Aorta (tissue), 5 donors: Measurements from ENCODE around the gene PRPH2. TPM values are rescaled to one million over a fixed set of nuclear protein-coding genes. Genes with fewer than 3 reads are reported as not detected.
"Not testable (repeated sequence)": the region's sequence is repeated elsewhere in the genome, so short reads cannot be mapped to it uniquely, and the experiment has no call there.

Source experiments
- ATAC-seq: fragments of 200-7000 bp; cut with Tn5 transposase; one replicate; pipeline ENCODE4 v1.9.1; 2022; ENCODE audit warnings: moderate library complexity; ENCODE audit not compliant: low FRiP score
- DNase-seq, 2 donors: peaks; one replicate each; pipeline ENCODE4 v3.0.0-alpha.2; 2020
- H3K27ac ChIP-seq, 2 donors: one replicate each; pipeline ENCODE4 v1.5.1; 2013; ENCODE audit warnings: low read length in 2 of 2, mild to moderate bottlenecking in 2 of 2, moderate library complexity in 2 of 2, control low read depth in 1 of 2, inconsistent platforms in 1 of 2, low read depth in 1 of 2
- H3K27me3 ChIP-seq, 2 donors: one replicate each; pipeline ENCODE4 v1.6.1; 2013; ENCODE audit warnings: control low read depth in 1 of 2, low read length in 1 of 2, mild to moderate bottlenecking in 1 of 2, moderate library complexity in 1 of 2; ENCODE audit not compliant: insufficient read depth in 2 of 2, control insufficient read depth in 1 of 2
- H3K36me3 ChIP-seq, 2 donors: one replicate each; pipeline ENCODE4 v1.6.1; 2013; ENCODE audit warnings: control low read depth in 1 of 2, low read length in 1 of 2, mild to moderate bottlenecking in 1 of 2; ENCODE audit not compliant: insufficient read depth in 2 of 2, control insufficient read depth in 1 of 2
- H3K4me1 ChIP-seq, 2 donors: one replicate each; pipeline ENCODE4 v1.6.1; 2013; ENCODE audit warnings: low read length in 2 of 2, control low read depth in 1 of 2, mild to moderate bottlenecking in 1 of 2, moderate library complexity in 1 of 2; ENCODE audit not compliant: insufficient read depth in 2 of 2, control insufficient read depth in 1 of 2
- H3K4me3 ChIP-seq, 2 donors: one replicate each; pipeline ENCODE4 v1.5.1; 2013; ENCODE audit warnings: low read length in 2 of 2, control low read depth in 1 of 2, mild to moderate bottlenecking in 1 of 2
- H3K9me3 ChIP-seq: one replicate; pipeline ENCODE4 v1.6.1; 2013; ENCODE audit warnings: mild to moderate bottlenecking, low read length; ENCODE audit not compliant: control insufficient read depth
- WGBS, 2 donors: extraction: QIAGEN DNeasy Blood & Tissue Kit; methylation state at CpG; one replicate each; pipeline ENCODE4 v1.1.7; 2013; 5-methylcytosine and 5-hydroxymethylcytosine counted together
- intact Hi-C, 2 donors: fragments of 100-400 bp; cut with DNase I; formaldehyde crosslinking; loops; one replicate each; pipeline versions ENCODE4 v1.14.2 to v1.15.0; 2022
- polyA plus RNA-seq, 2 donors: library from polyadenylated mRNA; stranded (reverse); fragments of 200-250 nt; gene quantifications; one replicate each; pipeline ENCODE4 v1.2.3, GENCODE V29; 2013
- total RNA-seq, 2 donors: library from RNA; stranded (reverse); fragmentation: NEBNext Ultra II Directional; extraction: Animal tissue kit (Norgen Biotek cat#: 25700); gene quantifications; one replicate each; pipeline ENCODE4 v1.2.1, GENCODE V29; 2021
- donor health status: healthy with polysubstance abuse.
- donor health status: Bipolar disorder and iron deficiency.
- donor health status: DM: no; HTN: no; CAD: no.
- donor health status: DM: no; HTN: no; CAD: no.
- donor health status: DM: yes; HTN: yes; CAD: no.

The PRPH2 gene
- total and polyA plus RNA-seq, 4 donors, result 0.72 to 2.8 (median 1.4) TPM; not detected in 1

DNA sequence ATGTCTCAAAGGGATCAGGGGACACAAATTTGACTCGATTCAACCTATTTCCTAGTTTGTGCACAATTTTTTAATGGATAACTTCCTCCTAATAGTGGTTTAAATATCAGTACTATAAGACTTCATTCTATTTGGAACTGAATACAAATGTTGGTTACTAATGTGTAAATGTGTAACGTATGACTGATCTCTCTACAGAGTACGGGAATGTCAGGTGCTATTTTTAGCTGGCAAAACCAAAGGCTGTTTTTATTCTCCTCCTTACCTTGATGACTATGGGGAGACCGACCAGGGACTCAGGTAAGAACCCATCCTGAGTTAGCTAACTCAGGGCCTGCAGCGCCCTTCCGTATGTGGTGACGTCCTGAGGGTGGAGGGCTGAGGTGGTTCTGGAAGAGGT is 33.0 kb downstream of the PRPH2 start:
- intact Hi-C loops, result no loop called here
- H3K4me1 ChIP-seq, result no peaks in the 10 kb centered on the region
- peaks cover 0 to 10% of the 10 kb centered on the region in 2 donors for H3K36me3 ChIP-seq
- DNase-seq (no peak), ATAC-seq (no peak)
- 72 to 74% methylated on average over 7 of the region's 7 CpGs for WGBS, 2 donors
- peak overlapping the region in 1 of 2 donors; percentile 59 for H3K27ac ChIP-seq
- no peak overlapping the region for H3K4me3 ChIP-seq
- H3K27me3 ChIP-seq, result no peaks in the 10 kb centered on the region
- no peaks in the 10 kb centered on the region for H3K9me3 ChIP-seq

DNA sequence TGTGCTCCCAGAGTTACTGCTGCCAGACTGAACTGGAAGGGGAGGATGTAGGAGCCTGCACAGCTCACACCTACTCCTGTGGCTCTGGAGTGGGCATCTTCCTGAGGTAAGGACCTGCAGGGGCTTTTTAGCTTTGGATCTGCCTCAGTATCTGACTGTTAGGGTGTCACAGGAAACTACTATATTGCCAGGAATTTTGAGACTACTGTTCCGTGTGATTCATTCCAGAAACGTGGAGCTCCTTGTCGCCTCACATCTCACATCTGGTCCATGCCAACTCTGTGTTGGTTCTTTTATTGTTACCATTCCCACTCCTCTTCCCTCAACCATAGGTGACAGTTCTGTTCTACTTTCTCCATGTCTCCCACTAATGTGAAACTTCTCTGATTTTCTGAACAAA is 34.1 kb downstream of the PRPH2 start:
- no peaks in the 10 kb centered on the region for H3K9me3 ChIP-seq
- H3K36me3 ChIP-seq, result peaks cover 0 to 10% of the 10 kb centered on the region in 2 donors
- no peak overlapping the region for H3K4me3 ChIP-seq
- intact Hi-C loops, result no loop called here
- no peak overlapping the region for H3K27ac ChIP-seq
- H3K27me3 ChIP-seq, result no peaks in the 10 kb centered on the region
- DNase-seq (no peak), ATAC-seq (no peak)
- 38 to 42% methylated on average over 3 of the region's 3 CpGs for WGBS, 2 donors
- no peaks in the 10 kb centered on the region for H3K4me1 ChIP-seq

DNA sequence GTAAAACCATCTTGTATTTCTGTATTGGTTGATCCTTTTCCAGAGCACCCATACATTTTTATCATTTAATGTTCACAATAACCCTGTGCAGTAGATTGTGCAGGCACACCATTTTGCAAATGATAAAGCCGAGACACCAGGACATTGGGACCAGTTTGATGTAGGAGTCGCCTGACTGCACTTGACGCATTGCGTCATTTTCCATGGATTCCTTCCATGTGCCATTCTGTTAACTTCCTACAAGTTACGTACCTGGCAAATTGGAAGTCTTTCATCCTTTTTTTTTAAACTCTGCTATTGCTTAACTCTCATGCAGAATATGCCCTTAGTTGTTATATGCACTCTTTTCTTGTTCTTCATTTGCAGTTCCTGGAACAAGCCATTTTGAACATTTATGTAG is 43.0 kb downstream of the PRPH2 start:
- no peak for ATAC-seq

DNA sequence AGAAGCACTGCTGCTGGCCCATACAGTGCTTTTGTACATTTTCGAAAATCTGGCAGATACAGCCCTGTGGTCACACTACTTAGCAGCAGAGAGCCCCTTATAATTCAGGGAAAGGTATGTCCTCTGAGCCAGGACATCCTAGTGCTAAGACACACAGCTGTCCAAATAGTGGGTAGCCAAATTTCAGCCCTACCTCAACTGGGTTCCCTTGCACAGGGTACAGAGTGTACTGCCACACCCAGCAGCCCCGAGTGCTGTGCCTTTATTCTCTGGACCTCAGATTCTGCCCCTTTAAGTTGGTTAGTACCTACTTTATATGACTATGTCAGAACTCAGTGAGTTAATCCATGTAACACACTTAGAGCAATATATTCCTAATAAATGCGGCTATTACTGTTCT is 47.6 kb downstream of the PRPH2 start:
- 86 to 88% methylated on average over 3 of the region's 3 CpGs for WGBS, 2 donors
- peaks cover 12% of the 10 kb centered on the region in 2 donors for H3K36me3 ChIP-seq

More for the DNA sequence above, 43.0 kb downstream of the PRPH2 start:
- Histone ChIP-seq H3K27ac (no peak overlapping the region), H3K4me1 (no peaks in the 10 kb centered on the region), H3K4me3 (no peak overlapping the region), H3K9me3 (no peaks in the 10 kb centered on the region), H3K36me3 (peaks cover 5% of the 10 kb centered on the region in 2 donors), H3K27me3 (no peaks in the 10 kb centered on the region)
- intact Hi-C loops, result no loop called here
- DNase-seq, result no peak
- 87 to 89% methylated on average over 5 of the region's 5 CpGs for WGBS, 2 donors

DNA sequence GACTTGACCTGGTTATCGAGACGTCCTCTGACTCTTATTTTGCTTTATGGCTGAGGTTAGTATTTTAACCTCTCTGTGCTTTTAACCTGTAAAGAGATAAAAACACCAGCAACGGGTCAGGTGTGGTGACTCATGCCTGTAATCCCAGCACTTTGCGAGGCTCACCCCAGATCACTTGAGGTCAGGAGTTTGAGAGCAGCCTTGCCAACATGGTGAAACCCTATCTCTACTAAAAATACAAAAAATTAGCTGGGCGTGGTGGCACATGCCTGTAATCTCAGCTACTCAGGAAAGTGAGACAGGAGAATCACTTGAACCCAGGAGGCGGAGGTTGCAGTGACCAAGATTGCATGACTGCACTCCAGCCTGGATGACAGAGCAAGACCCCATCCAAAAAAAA is 48.0 kb downstream of the PRPH2 start:
- H3K36me3 ChIP-seq, result peaks cover 12 to 16% of the 10 kb centered on the region in 2 donors
- H3K27me3 ChIP-seq, H3K27ac ChIP-seq, ATAC-seq, H3K4me1 ChIP-seq, DNase-seq, intact Hi-C loops, H3K9me3 ChIP-seq, H3K4me3 ChIP-seq: not testable (repeated sequence)
- 84% methylated on average over 6 of the region's 6 CpGs for WGBS, 2 donors

More for the DNA sequence above, 47.6 kb downstream of the PRPH2 start:
- Histone ChIP-seq H3K4me1 (no peaks in the 10 kb centered on the region), H3K9me3 (no peaks in the 10 kb centered on the region), H3K4me3 (no peak overlapping the region), H3K27ac (no peak overlapping the region), H3K27me3 (no peaks in the 10 kb centered on the region)
- DNase-seq, result no peak
- intact Hi-C loops, result no loop called here
- no peak for ATAC-seq

DNA sequence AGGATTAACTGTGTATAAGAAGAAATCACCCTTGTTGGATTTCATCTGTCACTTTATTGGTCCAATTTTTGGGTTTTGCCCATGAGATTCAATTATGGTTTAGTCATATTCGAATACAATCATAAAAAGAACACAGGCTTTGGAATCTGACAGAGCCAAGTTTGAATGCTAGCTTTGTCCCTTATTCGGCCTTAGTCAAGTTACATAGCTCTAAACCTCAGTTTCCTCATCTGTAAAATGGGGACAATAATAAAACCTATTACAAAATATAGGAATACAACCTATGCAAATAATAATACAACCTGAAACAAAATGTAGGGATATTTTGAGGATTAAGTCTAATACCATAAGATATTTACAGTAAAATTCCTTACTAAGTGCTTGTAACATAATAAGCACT is 57.7 kb downstream of the PRPH2 start:
- WGBS, 2 donors, result 90 to 92% methylated on average over 2 of the region's 2 CpGs
- ATAC-seq, result no peak
- Histone ChIP-seq H3K27me3 (no peaks in the 10 kb centered on the region), H3K27ac (no peak overlapping the region), H3K4me1 (no peaks in the 10 kb centered on the region), H3K9me3 (no peaks in the 10 kb centered on the region), H3K4me3 (no peak overlapping the region), H3K36me3 (peaks cover 6 to 13% of the 10 kb centered on the region in 2 donors)
- intact Hi-C loops, result loop anchor here in 1 of 2 donors (5.0 kb wide), 1 partner anchor 213 kb away; the partner anchor contains the start of gene RPL7L1
- DNase-seq, result no peak

DNA sequence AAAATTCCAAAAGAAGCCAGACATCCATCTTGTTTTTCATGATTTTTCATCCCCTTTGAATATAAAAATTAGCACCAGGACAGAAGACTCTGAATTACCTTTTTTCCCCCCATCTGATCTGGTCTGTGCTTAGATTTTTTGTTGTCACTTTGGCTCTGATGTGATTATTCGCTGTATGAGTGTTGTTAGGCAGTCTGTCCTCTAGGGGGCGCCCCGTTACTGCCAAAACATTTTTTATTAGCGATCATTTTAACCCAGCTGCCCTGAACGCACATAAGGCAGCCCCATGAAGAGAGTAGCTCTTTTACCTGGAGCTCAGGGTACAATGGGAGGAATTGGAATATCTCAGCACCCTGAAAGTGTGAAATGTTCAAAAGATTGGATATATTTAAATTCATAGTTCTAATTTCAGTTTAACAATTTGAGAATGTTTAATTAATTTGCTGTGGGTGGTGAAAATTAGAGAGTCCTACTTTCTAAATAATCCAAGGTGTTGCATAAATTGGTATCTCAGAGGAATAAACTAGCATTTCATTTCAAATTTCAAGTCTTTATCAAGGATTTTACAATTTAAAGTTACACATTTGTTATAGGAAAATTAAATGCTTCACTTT is 60.8 kb downstream of the PRPH2 start:
- H3K27me3 ChIP-seq, result no peaks in the 10 kb centered on the region
- peak; percentile 90 for ATAC-seq
- intact Hi-C loops, result loop anchor here (1.0 to 5.0 kb wide), 4 partner anchors 65 to 216 kb away; partner anchors contain the start of gene RPL7L1 (in 1 of the 2)
- H3K9me3 ChIP-seq, result no peaks in the 10 kb centered on the region
- H3K27ac ChIP-seq, result no peak overlapping the region
- peaks cover 6 to 8% of the 10 kb centered on the region in 2 donors for H3K36me3 ChIP-seq
- H3K4me1 ChIP-seq, result no peaks in the 10 kb centered on the region
- peak; percentile 82 to 90 for DNase-seq
- 0 to 1% methylated on average over 5 of the region's 5 CpGs for WGBS, 2 donors
- H3K4me3 ChIP-seq, result no peak overlapping the region

DNA sequence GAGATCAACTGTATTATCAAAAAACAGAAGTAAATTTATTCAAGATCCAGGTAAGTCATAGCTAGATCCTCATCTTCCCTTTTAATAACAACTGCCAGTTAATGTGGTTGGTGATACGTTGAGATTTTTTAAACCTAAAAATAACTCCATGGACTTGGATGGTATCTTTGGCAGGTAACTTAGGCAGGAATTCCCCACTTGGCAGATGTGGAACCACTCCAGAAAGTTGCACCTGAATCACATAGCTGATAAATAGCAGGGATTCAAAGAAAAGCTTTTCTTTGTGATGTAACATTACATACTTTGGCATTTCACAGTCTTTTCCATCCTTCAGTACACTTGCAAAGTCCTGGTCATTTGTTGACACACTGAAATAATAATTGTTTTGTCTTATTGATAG is 62.6 kb downstream of the PRPH2 start:
- H3K27me3 ChIP-seq, result no peaks in the 10 kb centered on the region
- 4 to 6% methylated on average over 1 of the region's 1 CpG for WGBS, 2 donors

DNA sequence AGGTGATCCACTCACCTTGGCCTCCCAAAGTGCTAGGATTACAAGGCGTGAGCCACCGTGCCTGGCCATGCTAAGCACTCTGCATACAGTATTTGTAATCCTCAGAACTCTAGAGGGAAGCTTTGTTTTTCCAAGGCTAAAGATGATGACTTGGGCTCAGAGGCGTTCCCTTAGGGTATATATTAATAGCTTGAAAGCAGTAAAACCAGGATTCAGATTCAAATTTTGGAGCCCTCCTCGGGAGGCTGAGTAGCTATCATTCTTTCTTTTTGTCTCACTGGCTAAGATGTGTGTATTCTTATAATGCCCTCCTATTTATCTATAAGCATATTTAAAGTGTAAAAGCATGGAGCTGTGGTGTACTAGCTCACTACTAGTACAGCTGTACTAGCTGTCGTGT is 68.5 kb downstream of the PRPH2 start:
- intact Hi-C loops, result no loop called here
- no peak for DNase-seq

More for the DNA sequence above, 62.6 kb downstream of the PRPH2 start:
- H3K4me3 ChIP-seq, result no peak overlapping the region
- ATAC-seq (no peak), DNase-seq (no peak)
- intact Hi-C loops, result loop anchor here in 1 of 2 donors (2.0 to 5.0 kb wide), 2 partner anchors 67 to 217 kb away; partner anchors contain the start of gene RPL7L1
- no peaks in the 10 kb centered on the region for H3K4me1 ChIP-seq
- H3K36me3 ChIP-seq, result peaks cover 6 to 8% of the 10 kb centered on the region in 2 donors
- no peak overlapping the region for H3K27ac ChIP-seq
- no peaks in the 10 kb centered on the region for H3K9me3 ChIP-seq

More for the DNA sequence above, 68.5 kb downstream of the PRPH2 start:
- H3K27ac ChIP-seq, result no peak overlapping the region
- H3K36me3 ChIP-seq, result peaks cover 0 to 2% of the 10 kb centered on the region in 2 donors
- H3K27me3 ChIP-seq, result no peaks in the 10 kb centered on the region
- no peaks in the 10 kb centered on the region for H3K4me1 ChIP-seq
- ATAC-seq, result no peak
- no peak overlapping the region for H3K4me3 ChIP-seq
- 83 to 88% methylated on average over 5 of the region's 5 CpGs for WGBS, 2 donors
- H3K9me3 ChIP-seq, result no peaks in the 10 kb centered on the region
